Activated CD4-positive, alpha-beta T cell treated with anti-CD3 and anti-CD28 coated beads for 24 hours (primary cell): ENCODE measurements around the gene CRISP1.
"Not testable (repeated sequence)": the region's sequence is repeated elsewhere in the genome, so short reads cannot be mapped to it uniquely, and the experiment has no call there.

Experiments
- DNase-seq, 2 donors: peaks; one replicate each; pipeline ENCODE4 v3.0.0-alpha.2; 2020; ENCODE audit warnings: low read depth in 2 of 2

The CRISP1 gene

DNA sequence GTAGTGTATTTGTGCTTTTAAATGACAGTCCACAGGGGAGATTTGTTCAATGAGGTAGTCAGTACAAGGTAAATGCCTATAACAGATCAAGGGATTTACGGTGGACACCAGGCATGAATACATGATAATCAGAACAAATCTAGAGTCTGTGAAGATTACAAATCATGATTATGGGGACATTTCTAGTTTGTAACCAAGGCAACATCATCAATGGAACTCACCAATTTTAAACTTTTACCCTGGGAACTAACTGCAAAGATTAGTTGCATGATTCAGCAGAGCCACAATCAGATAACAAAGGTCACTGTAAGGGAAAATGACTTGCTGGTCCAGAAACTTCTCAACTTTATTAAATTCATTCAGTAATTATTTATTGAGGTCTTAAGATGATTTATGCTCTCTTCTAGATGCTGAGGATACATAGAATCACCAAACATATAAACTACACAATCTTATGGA, at the start of gene CRISP1:
CRISP1 (minus strand) TSS at position 51 of the 459 bp plus-strand sequence. CDS start 9,135 bp downstream, outside the sequence.
- no peak for DNase-seq

GRCh38 chr6:49915035-49915434, 48.7 kb upstream of the CRISP1 start:
- DNase-seq: no peak

- no peak for DNase-seq
Observed at GRCh38 chr6:49913636-49914375, 47.5 kb upstream of the CRISP1 start.

DNA sequence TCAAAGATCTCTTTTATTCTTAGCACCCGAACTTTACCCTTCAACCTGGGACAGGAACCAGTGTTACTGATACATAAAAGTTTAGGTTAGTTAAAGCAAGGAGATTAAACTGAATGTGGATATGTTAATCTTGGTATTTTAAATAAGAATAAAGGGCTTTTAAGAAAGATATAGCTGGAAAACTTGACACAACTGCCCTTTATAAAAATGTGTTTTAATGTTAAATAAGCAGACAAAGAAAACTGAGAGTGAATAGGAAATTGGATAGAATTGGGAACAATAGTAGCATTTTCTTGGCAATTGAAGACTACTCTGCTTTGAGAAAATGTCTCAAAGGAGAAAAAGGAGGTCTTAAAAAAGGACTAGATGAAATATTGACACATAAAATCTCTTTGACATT, 45.9 kb upstream of the CRISP1 start:
- no peak for DNase-seq

DNA sequence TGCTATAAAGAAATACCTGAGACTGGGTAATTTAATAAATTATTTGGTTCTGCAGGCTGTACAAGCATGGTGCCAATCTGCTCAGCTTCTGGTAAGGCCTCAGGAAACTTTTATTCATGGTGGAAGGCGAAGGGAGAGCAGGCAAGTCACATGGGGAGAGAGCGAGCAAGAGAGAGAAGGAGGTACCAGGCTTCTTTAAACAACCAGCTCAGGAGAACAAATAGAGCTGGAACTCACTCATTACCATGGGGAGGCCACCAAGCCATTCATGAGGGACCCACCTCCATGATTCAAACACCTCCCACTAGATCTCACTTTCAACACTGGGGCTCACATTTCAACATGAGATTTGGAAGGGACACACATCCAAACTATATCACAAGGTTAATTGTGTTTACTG, 44.9 kb upstream of the CRISP1 start:
- no peak for DNase-seq

DNA sequence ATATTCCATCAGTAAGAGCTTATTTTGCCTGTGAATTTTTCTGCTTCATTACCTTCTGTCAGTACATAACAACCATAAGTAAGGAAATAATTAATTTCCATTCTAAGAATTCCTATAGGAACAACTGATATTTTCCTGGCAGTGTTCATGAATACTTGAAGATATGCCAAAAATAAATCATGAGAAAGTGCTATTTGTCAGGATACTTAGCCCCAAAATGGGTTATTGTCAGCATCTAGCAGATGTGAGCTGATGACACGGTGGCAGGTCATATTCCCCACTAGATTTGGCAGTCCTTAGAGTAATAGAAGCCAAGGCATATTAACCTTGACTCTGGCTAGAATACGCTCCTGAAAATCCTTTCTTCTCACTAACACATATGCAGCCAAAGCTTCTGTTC, 43.2 kb upstream of the CRISP1 start:
- no peak for DNase-seq

GRCh38 chr6:49906526-49906925, 40.2 kb upstream of the CRISP1 start:
- no peak for DNase-seq

- DNase-seq: no peak
Observed at GRCh38 chr6:49905296-49905695, 39.0 kb upstream of the CRISP1 start.

DNA sequence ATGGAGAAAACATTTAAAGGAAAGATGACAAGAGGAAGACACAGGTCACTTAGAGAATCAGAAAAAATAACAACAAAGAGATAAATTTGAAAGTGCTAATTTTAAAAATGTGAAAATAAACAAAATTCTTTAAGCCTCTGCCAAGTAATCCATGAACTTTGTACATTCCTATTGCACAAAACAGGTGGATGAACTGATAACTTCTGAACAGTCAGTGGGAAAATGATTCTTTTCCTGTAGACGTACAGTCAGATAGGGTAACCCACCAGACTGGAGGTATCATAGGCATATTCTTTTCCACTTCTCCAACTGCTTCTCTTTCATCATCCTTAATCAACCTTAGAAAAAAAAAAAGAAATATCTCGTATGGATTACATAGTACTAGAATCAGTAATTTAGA, 36.5 kb upstream of the CRISP1 start:
- no peak for DNase-seq

- no peak for DNase-seq
Observed at GRCh38 chr6:49898904-49899566, 32.7 kb upstream of the CRISP1 start.

DNA sequence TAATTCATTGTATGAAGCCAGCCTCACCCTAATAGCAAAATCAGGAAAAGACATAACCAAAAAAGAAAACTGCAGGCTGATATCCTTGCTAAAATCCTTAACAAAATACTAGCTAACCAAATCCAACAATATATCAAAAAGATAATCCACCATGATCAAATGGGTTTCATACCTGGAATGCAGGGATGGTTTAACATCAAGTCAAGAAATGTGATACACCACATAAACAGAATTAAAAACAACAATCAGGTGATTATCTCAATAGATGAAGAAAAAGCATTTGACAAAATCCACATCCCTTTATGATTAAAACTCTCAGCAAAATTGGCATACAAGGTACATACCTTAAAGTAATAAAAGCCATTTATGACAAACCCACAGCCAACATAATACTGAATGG, 29.2 kb upstream of the CRISP1 start:
- not testable (repeated sequence) for DNase-seq

DNA sequence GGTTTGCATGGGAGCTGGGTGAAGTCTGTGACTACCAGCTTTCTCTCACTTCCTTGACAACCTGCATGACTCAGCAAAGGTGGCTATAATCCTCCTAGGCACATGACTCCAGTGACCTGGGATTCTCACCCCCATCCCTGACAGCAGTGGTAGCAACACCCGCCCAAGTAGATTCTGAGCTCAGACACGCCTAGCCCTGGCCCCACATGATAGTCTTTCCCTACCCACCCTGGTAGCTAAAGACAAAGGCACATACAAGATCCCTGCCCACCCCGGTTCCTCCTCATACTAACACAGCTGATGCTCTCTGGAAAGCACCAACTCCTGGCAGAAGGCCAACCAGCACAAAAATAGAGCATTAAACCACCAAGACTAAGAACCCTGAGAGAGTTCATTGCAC, 25.9 kb upstream of the CRISP1 start:
- DNase-seq: no peak

DNA sequence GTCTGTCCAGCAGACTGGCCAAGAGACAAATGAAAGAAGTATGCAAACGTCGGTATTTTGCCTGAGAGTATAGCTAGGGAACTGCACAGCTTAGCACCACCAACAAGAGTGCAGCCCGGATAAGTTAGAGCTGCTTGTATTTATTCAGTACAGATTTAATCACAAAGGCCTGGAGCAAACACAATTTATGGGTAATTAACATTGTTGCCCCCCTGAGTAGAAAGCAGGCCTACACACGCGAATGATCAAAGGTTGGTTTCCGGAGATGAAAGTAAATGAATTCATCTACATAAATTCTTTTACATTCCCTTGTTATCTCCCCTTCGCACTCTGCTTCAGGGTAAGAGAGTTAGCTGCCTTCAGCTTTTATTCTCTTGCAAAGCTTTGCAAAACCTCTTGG, 24.7 kb upstream of the CRISP1 start:
- no peak for DNase-seq

GRCh38 chr6:49888742-49889431, 22.6 kb upstream of the CRISP1 start:
- no peak for DNase-seq

DNA sequence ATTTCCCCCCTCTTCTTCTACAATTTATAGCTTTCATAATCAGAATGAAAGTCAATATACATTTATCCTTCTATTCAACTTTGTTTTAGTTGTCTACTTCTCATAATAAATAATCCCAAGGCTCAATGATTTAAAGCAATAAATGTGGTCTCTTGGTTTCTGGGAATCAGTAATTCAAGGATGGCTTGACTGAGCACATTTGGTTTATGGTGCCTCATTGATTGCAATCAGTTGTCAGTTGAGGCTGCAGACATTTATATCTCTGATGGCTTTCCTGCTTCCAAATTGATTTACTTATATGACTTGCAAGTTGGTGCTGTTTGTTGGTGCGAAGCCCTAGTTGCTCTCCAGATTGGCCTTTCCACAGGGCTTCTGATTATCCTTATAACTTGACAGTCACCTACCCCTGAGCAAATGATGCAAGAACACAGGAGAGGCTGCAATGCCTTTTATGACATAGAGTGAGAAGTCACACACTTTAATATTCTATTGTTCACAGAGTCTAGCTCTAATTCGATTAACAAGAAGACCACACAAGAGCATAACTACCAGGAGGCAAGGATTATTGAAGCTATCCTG, 2.7 kb upstream of the CRISP1 start:
- no peak for DNase-seq

DNA sequence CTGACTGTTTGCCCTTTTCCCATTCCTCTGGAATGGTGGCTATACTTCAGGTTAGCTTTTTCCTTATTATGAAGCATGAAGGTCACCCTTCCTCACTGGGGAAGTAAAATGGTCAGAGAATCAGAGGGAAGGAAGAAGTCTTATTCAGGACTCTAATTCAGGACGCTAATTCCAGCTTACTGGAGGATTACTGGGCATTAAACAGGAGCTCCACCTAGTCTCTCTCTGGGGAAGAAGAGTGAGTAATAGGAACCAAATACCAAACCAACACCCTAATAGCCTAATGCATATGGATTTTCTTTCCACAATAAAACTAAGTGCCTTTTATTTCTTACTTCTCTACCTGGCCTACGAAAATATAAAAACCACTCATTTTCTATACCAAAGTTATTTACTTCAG, 10.1 kb downstream of the CRISP1 start:
- no peak for DNase-seq

DNA sequence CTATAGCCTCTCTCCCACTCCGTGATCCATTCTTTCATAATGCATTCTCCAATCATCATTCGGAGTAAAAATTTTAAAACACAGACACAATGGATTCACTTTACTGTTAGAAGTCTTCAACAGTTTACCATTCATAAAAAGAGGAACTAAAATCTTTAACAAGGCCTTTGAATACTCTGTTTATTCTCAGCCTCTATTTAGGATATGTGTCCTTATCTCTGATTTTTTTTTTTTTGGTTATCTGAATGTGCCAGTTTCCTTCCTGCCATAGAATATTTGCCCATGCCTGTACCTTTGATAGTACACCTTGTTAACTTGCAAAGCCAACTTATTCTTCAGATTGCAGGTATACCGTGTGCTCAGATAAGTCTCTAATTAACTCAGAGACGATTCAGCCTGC, 11.1 kb downstream of the CRISP1 start:
- no peak for DNase-seq

DNA sequence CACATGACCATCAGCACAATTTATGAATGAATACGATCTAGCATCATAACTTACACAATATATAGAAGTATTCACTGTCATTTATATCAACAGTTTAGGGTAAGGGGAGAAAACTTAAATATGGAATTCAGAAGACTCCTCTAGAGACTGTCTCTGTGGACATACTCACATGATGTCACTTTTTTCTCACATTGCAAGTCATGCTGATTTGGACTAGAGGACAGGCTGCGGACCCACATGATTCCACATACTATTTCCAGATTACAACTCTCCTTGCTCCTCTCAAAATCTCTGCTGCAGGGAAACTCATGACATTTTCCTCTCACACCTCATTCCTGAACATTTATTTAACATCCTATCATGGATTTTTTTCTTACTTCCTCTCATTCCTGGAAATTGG, 13.4 kb downstream of the CRISP1 start:
- no peak for DNase-seq

DNA sequence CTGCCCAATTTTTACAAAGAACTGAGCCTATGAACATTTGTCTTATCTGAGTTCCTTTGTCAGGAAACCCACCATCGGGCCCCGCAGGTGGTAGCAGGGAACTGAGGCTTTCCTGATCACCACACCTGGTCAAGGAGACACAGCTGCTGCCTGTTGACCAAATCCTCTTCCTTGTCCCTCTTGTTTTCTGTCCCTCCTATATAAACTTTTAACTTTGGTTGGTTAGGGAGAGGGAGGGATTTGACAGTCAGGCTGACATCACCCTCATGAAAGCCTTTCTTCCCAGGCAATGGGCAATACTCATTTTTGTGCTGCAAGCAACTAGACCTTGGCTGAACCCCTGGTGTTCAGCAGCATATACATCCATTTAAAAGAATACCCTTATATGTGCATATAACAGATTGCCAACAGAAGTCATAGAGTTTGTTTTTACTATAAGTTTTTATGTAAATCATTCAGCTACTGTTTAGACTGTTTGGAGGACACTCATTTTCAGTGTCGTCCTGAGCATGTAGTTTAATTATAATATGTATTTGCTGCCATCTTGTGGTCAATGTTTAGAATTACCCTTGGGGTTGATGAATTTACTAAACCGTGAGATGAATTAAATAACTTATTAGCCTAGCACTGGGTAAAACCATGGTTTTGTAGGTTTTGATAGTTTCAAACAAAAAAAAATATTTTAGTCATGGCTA, 17.0 kb downstream of the CRISP1 start:
- DNase-seq: no peak

- no peak for DNase-seq
Observed at GRCh38 chr6:49847673-49848072, 18.7 kb downstream of the CRISP1 start.

DNA sequence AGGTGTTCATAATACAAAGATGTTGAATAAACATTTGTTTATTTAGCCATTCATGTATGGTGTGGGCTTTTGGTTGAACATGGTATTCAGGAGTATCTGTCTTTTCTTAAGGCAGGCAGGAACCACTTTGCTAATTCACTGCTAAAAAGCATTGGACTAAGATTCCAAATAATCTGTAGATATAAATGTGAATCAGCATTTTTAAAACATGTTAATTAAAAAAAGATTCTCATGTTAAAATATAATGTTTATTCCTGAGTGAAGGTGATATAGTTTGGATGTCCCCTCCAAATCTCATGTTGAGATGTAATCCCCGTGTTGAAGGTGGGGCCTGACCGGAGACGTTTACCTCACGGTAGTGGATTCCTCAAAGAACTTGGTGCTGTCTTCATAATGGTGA, 19.3 kb downstream of the CRISP1 start:
- DNase-seq: no peak

DNA sequence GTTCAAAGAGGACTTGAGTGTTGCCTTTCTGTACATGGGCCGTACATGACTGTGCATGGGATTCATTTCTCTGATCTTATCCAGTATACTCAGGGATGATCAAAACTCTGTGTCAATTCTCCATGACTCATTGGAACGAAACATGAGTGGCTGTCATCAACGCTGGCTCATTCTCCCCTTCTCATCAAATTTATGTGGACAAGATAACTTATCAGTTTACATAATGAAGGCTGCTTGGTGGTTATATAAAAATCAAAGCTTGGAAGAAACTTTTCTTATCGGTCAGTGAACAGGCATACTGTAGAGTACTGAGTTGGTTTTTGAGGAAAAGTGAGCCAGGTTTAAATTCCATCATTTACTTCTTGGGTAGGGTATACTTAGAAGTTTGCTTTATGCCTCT, 24.9 kb downstream of the CRISP1 start:
- no peak for DNase-seq
